ENCODE results near the gene KCNC4. TPM values are rescaled to one million over a fixed set of nuclear protein-coding genes. Genes with fewer than 3 reads are reported as not detected.

KCNC4 gene
- total and polyA plus RNA-seq, 2 of the 13 experiments (the other 11 are each of a cell fraction or from before 2014, with no cell fraction given) = 0.24 to 0.66 TPM

- DNase-seq (ENCODE audit: low spot score) (no peak), FAIRE-seq (no peak), ATAC-seq (no peak)
- Histone ChIP-seq H2AFZ (ENCODE audit: low read length) (no peak overlapping the region), H3K27me3 (ENCODE audit: control insufficient read depth in 1 of 2, insufficient read depth in 2 of 2, low read length in 2 of 2) (peaks cover 7 to 52% of the 10 kb centered on the region in 2 experiments; a peak in 3 of 5 replicates), H3K9ac (ENCODE audit: insufficient read depth, low read depth, low read length) (no peak overlapping the region), H3K4me3 (replicated peaks in 1 of 3; ENCODE audit: insufficient read depth in 1 of 3, low read depth in 2 of 3, low read length in 3 of 3) (no peak overlapping the region), H3K4me2 (ENCODE audit: low read depth, low read length) (no peak overlapping the region), H3K9me3 (ENCODE audit: low read length) (no peaks in the 10 kb centered on the region), H3K4me1 (ENCODE audit: insufficient read depth, low read length) (no peaks in the 10 kb centered on the region), H3K79me2 (ENCODE audit: insufficient read depth, low read length) (no peaks in the 10 kb centered on the region), H3K36me3 (replicated peaks in 1 of 2; ENCODE audit: control insufficient read depth in 1 of 2, insufficient read depth in 2 of 2, low read length in 2 of 2) (no peaks in the 10 kb centered on the region), H4K20me1 (ENCODE audit: insufficient read depth, low read length) (no peaks in the 10 kb centered on the region), H3K27ac (ENCODE audit: extremely low read length, insufficient read depth, low read length) (no peak overlapping the region)
- POLR2A ChIA-PET = no interaction called here
- intact Hi-C loops (cut with micrococcal nuclease; ENCODE audit: unreplicated experiment) (no loop called here), in situ Hi-C loops (cut with HindIII; ENCODE audit: extremely low pct_ligation_motif_present, low pct_unique_long_range_greater_than_20kb) (no loop called here)
- WGBS (ENCODE audit: low lambda C conversion rate) = 0% methylated on average over 2 of the region's 2 CpGs
- no TSS peak for BruUV-seq (replicated peaks)
- CTCF ChIA-PET (ENCODE audit: low intra/inter-chr PET ratio, low total read pairs) = no interaction called here
- TF ChIP-seq SAFB2 (CRISPR knock-in tag; IDR thresholded peaks at IDR 0.05; ENCODE audit: borderline replicate concordance, low read depth) = no peak
- TF ChIP-seq LCORL (IDR thresholded peaks at IDR 0.05) = no peak
- TF ChIP-seq LCORL (CRISPR knock-in tag; IDR thresholded peaks at IDR 0.05) = no peak
- no peak for TF ChIP-seq NFE2L2 (IDR thresholded peaks at IDR 0.05; ENCODE audit: low read length)
- TF ChIP-seq FOXP1 (IDR thresholded peaks at IDR 0.05) = no peak
- TF ChIP-seq FOXP1 (CRISPR knock-in tag; IDR thresholded peaks at IDR 0.05) = no peak
Measured at GRCh38 chr1:110241516-110241915, 31.4 kb downstream of the KCNC4 start.

GRCh38 chr1:110242062-110242461 is 31.9 kb downstream of the KCNC4 start:
- CTCF ChIA-PET (ENCODE audit: low intra/inter-chr PET ratio, low total read pairs) = no interaction called here
- POLR2A ChIA-PET = no interaction called here
- Histone ChIP-seq H2AFZ (ENCODE audit: low read length) (no peak overlapping the region), H3K27me3 (ENCODE audit: control insufficient read depth in 1 of 2, insufficient read depth in 2 of 2, low read length in 2 of 2) (peaks cover 7 to 56% of the 10 kb centered on the region in 2 experiments; a peak in 3 of 5 replicates), H3K4me1 (ENCODE audit: insufficient read depth, low read length) (no peaks in the 10 kb centered on the region), H3K36me3 (replicated peaks in 1 of 2; ENCODE audit: control insufficient read depth in 1 of 2, insufficient read depth in 2 of 2, low read length in 2 of 2) (no peaks in the 10 kb centered on the region), H3K4me2 (ENCODE audit: low read depth, low read length) (no peak overlapping the region), H3K4me3 (replicated peaks in 1 of 3; ENCODE audit: insufficient read depth in 1 of 3, low read depth in 2 of 3, low read length in 3 of 3) (no peak overlapping the region), H3K9me3 (ENCODE audit: low read length) (no peaks in the 10 kb centered on the region), H3K79me2 (ENCODE audit: insufficient read depth, low read length) (no peaks in the 10 kb centered on the region), H4K20me1 (ENCODE audit: insufficient read depth, low read length) (no peaks in the 10 kb centered on the region), H3K27ac (ENCODE audit: extremely low read length, insufficient read depth, low read length) (no peak overlapping the region), H3K9ac (ENCODE audit: insufficient read depth, low read depth, low read length) (no peak overlapping the region)
- no peak for TF ChIP-seq FOXO4 (CRISPR knock-in tag; conservative IDR thresholded peaks at IDR 0.05)
- no peak for TF ChIP-seq ZNF639 (CRISPR knock-in tag; conservative IDR thresholded peaks at IDR 0.05)
- TF ChIP-seq HDAC1 (CRISPR knock-in tag; IDR thresholded peaks at IDR 0.05) = no peak
- no peak for TF ChIP-seq MBD4 (IDR thresholded peaks at IDR 0.05; ENCODE audit: borderline replicate concordance, low read length)
- no peak for TF ChIP-seq ZNF362 (CRISPR knock-in tag; IDR thresholded peaks at IDR 0.05; ENCODE audit: borderline replicate concordance)
- TF ChIP-seq ZNF468 (CRISPR knock-in tag; IDR thresholded peaks at IDR 0.05) = no peak
- TF ChIP-seq MTA1 (CRISPR knock-in tag; IDR thresholded peaks at IDR 0.05; ENCODE audit: borderline replicate concordance) = no peak
- TF ChIP-seq ZNF224 (CRISPR knock-in tag; IDR thresholded peaks at IDR 0.05) = no peak
- TF ChIP-seq MLX (CRISPR knock-in tag; IDR thresholded peaks at IDR 0.05) = no peak
- 13% methylated on average over 4 of the region's 4 CpGs for WGBS (ENCODE audit: low lambda C conversion rate)
- ATAC-seq = no peak
- FAIRE-seq = no peak
- intact Hi-C loops (cut with micrococcal nuclease; ENCODE audit: unreplicated experiment) = no loop called here
- in situ Hi-C loops (cut with HindIII; ENCODE audit: extremely low pct_ligation_motif_present, low pct_unique_long_range_greater_than_20kb) = no loop called here
- no peak for DNase-seq (ENCODE audit: low spot score)
- no TSS peak for BruUV-seq (replicated peaks)
